ENCODE results near the gene PSAP. TPM values are rescaled to one million over a fixed set of nuclear protein-coding genes. Genes with fewer than 3 reads are reported as not detected.

The PSAP gene
- total RNA-seq, 1 experiment from 2014 or later, result 251 TPM

DNA sequence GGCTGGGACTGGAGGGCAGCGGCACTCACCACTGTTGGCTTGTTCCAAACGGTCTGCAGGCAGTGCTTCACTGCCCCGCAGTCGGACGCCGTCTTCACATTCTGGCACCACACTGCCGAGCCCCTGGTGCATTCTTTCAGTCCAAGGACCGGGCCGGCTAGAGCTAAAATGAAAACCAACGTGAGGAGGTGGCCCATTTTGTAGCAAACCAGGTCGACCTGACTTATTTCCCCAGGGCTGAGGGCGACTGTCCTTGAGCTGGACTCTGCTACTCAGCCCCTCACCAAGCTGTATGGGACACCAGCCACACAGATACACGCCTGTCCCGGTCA is 16.7 kb downstream of the PSAP start:
- H3K9me3 ChIP-seq (replicated peaks), result no peaks in the 10 kb centered on the region
- peaks cover 45% of the 10 kb centered on the region for H3K4me1 ChIP-seq (replicated peaks)
- no peaks in the 10 kb centered on the region for H3K27me3 ChIP-seq (replicated peaks)
- no peak overlapping the region for H3K27ac ChIP-seq
- no peak overlapping the region for H3K4me3 ChIP-seq
- no peak for DNase-seq (ENCODE audit: low read depth in 1 of 2, low spot score in 2 of 2)
- H3K36me3 ChIP-seq, result peaks cover 42% of the 10 kb centered on the region

- Histone ChIP-seq H3K27ac (no peak overlapping the region), H3K4me3 (no peak overlapping the region), H3K4me1 (replicated peaks) (peaks cover 39% of the 10 kb centered on the region), H3K36me3 (peaks cover 48% of the 10 kb centered on the region), H3K27me3 (replicated peaks) (no peaks in the 10 kb centered on the region), H3K9me3 (replicated peaks) (no peaks in the 10 kb centered on the region)
- no peak for DNase-seq (ENCODE audit: low read depth in 1 of 2, low spot score in 2 of 2)
These were observed 17.4 kb downstream of the PSAP start for GRCh38 chr10:71833451-71834342.

- Histone ChIP-seq H3K36me3 (peaks cover 54% of the 10 kb centered on the region), H3K4me1 (replicated peaks) (peaks cover 32% of the 10 kb centered on the region), H3K4me3 (no peak overlapping the region), H3K27ac (no peak overlapping the region), H3K9me3 (replicated peaks) (no peaks in the 10 kb centered on the region), H3K27me3 (replicated peaks) (no peaks in the 10 kb centered on the region)
- no peak for DNase-seq (ENCODE audit: low read depth in 1 of 2, low spot score in 2 of 2)
These were observed 18.1 kb downstream of the PSAP start for GRCh38 chr10:71832967-71833366.

DNA sequence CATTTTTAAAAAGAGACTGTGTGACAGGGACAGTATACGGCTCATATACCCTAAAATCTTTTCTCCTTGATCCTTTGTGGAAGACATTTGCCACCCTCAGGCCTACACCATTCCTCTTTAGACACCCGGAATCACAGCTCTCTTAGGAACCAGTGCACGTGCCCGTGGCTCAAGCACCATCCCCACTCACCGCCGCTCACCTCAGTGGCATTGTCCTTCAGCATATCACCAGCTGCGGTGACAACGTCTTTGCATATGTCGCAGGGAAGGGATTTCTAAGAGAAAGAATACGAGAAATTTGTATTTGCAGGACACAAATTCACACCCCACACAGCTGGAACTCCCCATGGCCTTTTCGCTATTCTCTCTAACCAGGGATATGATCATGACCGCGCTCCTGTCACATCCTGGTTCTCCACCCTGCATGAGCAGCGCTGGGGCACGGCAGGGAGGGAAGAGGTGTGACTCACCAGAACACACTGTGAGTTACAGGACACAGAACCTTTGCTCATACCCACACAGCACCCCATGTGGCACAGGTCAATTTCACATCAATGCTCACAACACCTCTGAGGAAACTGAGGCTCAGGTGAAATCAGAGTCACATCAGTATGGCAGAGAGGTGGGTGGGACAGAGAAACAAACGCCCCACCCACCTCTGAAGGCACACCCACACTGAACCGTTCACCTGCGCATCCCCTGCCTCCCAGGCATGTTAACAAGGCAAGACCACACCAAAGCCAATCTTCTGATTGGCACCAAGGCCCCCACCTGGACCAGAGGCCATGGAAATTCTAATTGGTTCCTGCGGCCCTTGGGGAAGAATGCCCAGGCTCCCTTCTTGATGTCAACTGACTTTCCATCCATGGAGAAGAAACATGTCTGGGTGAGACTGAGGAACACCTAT is 19.2 kb downstream of the PSAP start:
- peaks cover 21% of the 10 kb centered on the region for H3K4me1 ChIP-seq (replicated peaks)
- peaks cover 62% of the 10 kb centered on the region for H3K36me3 ChIP-seq
- no peak overlapping the region for H3K4me3 ChIP-seq
- H3K27me3 ChIP-seq (replicated peaks), result no peaks in the 10 kb centered on the region
- no peaks in the 10 kb centered on the region for H3K9me3 ChIP-seq (replicated peaks)
- no peak for DNase-seq (ENCODE audit: low read depth in 1 of 2, low spot score in 2 of 2)
- no peak overlapping the region for H3K27ac ChIP-seq

GRCh38 chr10:71830726-71831125 is 20.3 kb downstream of the PSAP start:
- Histone ChIP-seq H3K4me3 (no peak overlapping the region), H3K27ac (no peak overlapping the region), H3K27me3 (replicated peaks) (no peaks in the 10 kb centered on the region), H3K36me3 (peaks cover 72% of the 10 kb centered on the region), H3K9me3 (replicated peaks) (no peaks in the 10 kb centered on the region), H3K4me1 (replicated peaks) (peaks cover 9% of the 10 kb centered on the region)
- DNase-seq (ENCODE audit: low read depth in 1 of 2, low spot score in 2 of 2), result no peak

DNA sequence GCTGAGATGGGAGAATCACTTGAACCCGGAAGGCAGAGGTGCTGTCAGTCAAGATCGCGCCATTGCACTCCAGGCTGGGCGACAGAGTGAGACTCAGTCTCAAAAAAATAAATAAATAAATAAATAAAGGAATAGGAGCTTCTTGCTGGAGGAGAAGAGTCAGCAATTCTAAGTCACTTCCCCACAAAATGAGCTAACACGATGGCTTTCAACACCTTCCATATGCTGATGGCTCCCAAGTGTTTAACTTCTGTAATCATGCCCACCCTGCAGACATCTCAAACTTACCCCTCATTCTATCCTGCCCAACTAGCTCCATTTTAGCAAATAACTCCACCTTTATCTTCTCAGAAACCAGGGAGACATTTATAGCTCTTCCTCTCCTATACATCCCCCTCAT is 21.2 kb downstream of the PSAP start:
- Histone ChIP-seq H3K27me3 (replicated peaks) (no peaks in the 10 kb centered on the region), H3K9me3 (replicated peaks) (no peaks in the 10 kb centered on the region), H3K4me1 (replicated peaks) (0 out of 2 replicates have a peak, but pooled peaks cover 4% of the 10 kb centered on the region), H3K27ac (no peak overlapping the region), H3K36me3 (peaks cover 81% of the 10 kb centered on the region), H3K4me3 (no peak overlapping the region)
- DNase-seq (ENCODE audit: low read depth in 1 of 2, low spot score in 2 of 2), result no peak

DNA sequence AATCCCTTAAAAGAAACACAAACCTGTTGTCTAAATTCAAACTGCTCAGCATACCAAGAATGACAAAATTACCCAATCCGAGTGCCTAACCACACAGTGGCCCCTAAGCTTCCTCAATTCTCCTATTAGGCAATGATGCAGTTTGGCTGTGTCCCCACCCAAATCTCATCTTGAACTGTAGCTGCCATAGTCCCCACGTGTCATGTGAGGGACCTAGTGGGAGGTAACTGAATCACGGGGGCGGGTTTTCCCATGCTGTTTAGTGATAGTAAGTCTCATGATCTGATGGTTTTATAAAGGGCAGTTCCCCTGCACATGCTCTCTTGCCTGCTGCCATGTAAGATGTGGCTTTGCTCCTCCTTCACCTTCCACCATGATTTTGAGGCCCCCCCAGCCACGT is 21.9 kb downstream of the PSAP start:
- no peak overlapping the region for H3K27ac ChIP-seq
- no peaks in the 10 kb centered on the region for H3K27me3 ChIP-seq (replicated peaks)
- H3K36me3 ChIP-seq, result peaks cover 88% of the 10 kb centered on the region
- H3K9me3 ChIP-seq (replicated peaks), result no peaks in the 10 kb centered on the region
- H3K4me1 ChIP-seq (replicated peaks), result 0 out of 2 replicates have a peak, but pooled peaks cover 4% of the 10 kb centered on the region
- H3K4me3 ChIP-seq, result no peak overlapping the region
- DNase-seq (ENCODE audit: low read depth in 1 of 2, low spot score in 2 of 2), result no peak

DNA sequence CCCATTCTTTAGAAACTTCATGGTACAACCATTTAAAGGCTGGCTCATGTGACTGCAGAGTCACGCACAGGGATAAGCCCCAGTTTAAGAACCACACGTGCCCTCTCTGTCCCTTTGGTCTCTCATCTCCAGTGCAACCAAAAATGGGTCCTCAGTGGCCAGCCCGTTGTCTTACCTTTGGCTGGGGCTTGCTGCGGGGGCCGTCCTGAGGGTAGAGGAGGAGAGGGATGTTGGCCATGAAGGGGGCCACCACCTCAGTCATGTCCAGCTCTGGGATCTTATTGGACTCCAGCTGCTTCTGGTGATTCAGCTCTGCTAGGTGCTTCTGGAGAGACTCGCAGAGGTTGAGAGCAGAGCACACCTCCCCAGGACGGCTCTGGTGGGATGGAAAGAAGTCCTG is 22.3 kb downstream of the PSAP start:
- DNase-seq (ENCODE audit: low read depth in 1 of 2, low spot score in 2 of 2), result no peak
- H3K4me1 ChIP-seq (replicated peaks), result 0 out of 2 replicates have a peak, but pooled peaks cover 4% of the 10 kb centered on the region
- H3K27me3 ChIP-seq (replicated peaks), result no peaks in the 10 kb centered on the region
- no peaks in the 10 kb centered on the region for H3K9me3 ChIP-seq (replicated peaks)
- H3K36me3 ChIP-seq, result peaks cover 89% of the 10 kb centered on the region
- no peak overlapping the region for H3K27ac ChIP-seq
- H3K4me3 ChIP-seq, result no peak overlapping the region

DNA sequence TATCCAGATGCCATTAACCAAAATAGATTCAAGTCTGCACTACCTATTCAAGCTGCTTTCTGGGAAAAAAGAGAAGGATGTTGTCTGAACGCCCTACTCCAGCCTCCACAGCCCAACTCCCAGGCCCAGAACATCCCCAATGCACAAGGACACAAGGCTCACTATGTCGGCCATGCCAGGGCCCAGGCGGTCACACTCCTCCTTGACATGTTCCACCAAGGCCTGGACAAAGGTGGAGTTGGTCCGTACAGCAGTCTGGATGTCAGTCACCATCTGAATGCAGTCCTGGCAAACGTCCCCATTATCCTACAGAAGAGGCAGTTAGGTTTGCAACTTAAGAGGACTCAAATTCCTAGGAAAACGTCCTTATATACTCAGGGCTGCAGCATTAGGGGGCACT is 23.2 kb downstream of the PSAP start:
- 0 out of 2 replicates have a peak, but pooled peaks cover 4% of the 10 kb centered on the region for H3K4me1 ChIP-seq (replicated peaks)
- no peaks in the 10 kb centered on the region for H3K27me3 ChIP-seq (replicated peaks)
- H3K27ac ChIP-seq, result no peak overlapping the region
- DNase-seq (ENCODE audit: low read depth in 1 of 2, low spot score in 2 of 2), result no peak
- no peak overlapping the region for H3K4me3 ChIP-seq
- H3K36me3 ChIP-seq, result peaks cover 92% of the 10 kb centered on the region
- no peaks in the 10 kb centered on the region for H3K9me3 ChIP-seq (replicated peaks)

DNA sequence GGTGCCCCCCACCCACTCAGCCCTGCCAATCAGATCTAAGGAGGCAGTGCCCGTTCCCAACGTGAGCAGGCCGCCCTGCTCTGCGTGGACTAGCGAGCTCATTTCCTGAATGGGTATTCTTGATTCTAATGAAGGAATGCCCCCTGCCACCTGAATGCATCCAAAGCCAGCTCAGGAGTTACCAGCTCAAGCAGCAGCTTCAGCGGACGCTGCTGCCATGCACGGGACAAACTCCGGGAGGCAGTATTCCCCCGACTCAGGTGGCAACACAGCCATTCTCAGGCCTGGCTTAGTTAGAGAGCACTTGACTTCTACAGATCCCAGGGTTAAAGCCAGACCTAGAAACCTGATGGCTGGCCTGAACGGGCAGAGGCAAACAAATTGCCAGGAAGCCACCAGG is 25.8 kb downstream of the PSAP start:
- peaks cover 93% of the 10 kb centered on the region for H3K36me3 ChIP-seq
- no peak for DNase-seq (ENCODE audit: low read depth in 1 of 2, low spot score in 2 of 2)

DNA sequence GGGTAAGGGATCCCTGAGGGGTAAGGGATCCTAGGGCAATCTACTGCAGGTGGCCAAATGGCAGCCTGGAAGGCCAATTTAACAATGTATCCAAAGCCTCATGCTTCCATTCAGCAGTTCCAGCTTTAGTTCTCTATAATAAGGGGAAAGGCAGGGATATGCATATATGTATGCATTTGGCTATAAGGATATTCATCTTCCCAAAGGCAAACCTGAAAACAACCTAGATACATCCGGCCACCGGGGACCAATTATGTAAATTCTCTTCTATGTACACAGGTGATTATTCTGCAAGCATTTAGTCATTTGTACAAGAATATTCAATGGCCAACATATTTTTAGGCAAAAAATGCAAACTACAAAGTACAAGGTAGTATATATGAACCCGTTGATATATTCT is 26.7 kb downstream of the PSAP start:
- Histone ChIP-seq H3K9me3 (replicated peaks) (no peaks in the 10 kb centered on the region), H3K27me3 (replicated peaks) (no peaks in the 10 kb centered on the region), H3K27ac (no peak overlapping the region), H3K4me1 (replicated peaks) (no peaks in the 10 kb centered on the region), H3K4me3 (no peak overlapping the region), H3K36me3 (peaks cover 93% of the 10 kb centered on the region)
- no peak for DNase-seq (ENCODE audit: low read depth in 1 of 2, low spot score in 2 of 2)

More for the DNA sequence above, 25.8 kb downstream of the PSAP start:
- Histone ChIP-seq H3K27ac (no peak overlapping the region), H3K4me3 (no peak overlapping the region), H3K9me3 (replicated peaks) (no peaks in the 10 kb centered on the region), H3K4me1 (replicated peaks) (no peaks in the 10 kb centered on the region), H3K27me3 (replicated peaks) (no peaks in the 10 kb centered on the region)

DNA sequence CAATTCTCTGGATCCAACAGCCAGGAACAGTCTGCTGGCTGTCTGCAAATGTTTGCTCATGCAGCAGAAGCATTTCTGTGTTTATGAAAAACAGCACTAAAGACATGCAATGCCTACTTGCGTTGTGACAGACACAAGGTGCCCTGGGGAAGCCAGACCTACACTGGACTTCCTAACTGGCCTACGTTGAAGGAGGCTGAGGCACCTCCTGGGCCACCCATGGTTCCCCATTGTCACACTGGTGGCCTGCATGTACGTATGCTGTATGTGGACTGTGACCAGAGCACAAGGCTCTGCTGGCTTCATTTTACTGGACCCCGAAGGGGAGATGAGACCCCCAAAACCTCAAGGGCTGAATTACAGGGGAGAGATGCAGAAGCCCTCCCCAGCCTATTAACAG is 27.7 kb downstream of the PSAP start:
- peaks cover 93% of the 10 kb centered on the region for H3K36me3 ChIP-seq

DNA sequence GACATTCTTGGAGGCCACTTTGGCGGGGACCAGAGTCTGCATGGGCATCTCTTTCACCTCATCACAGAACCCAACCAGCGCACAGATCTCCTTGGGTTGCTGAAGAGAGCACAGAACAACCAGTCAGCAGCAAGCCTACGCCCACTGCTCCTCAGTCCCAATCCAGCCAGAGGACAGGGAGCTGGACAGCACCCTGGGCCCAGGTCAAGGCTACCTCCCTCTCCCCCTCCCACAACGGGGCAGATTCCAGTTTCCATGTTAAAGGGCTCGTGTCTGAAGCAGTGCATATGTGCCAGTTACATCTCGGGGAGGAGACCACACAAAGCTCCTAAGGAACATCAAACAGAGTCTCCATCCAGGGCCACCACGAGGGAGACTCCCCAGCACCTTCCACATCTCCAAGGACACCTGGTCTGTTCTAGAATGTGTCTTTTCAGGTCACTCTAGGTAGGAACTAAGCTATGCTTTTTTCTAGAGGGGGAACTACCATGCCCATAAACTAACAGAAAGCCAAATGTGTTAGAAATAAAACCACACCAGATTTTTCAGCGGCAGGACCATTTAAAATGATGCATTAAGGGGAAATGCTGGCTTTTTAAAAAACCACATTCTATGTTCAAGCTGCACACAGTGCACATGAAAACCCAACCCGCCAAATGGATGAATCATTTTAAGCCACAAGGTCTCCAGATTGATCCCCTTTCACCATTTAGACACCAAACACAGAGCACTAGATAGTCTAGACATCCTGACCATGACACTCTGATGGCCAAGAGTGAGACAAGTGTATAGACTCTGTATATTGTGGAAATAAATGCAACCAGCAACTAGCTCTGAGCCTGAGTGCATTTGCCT is 28.9 kb downstream of the PSAP start:
- no peaks in the 10 kb centered on the region for H3K27me3 ChIP-seq (replicated peaks)
- H3K4me1 ChIP-seq (replicated peaks), result no peaks in the 10 kb centered on the region
- no peak overlapping the region for H3K27ac ChIP-seq
- no peaks in the 10 kb centered on the region for H3K9me3 ChIP-seq (replicated peaks)
- no peak overlapping the region for H3K4me3 ChIP-seq
- DNase-seq (ENCODE audit: low read depth in 1 of 2, low spot score in 2 of 2), result no peak
- H3K36me3 ChIP-seq, result peaks cover 93% of the 10 kb centered on the region

More for the DNA sequence above, 27.7 kb downstream of the PSAP start:
- H3K27me3 ChIP-seq (replicated peaks), result no peaks in the 10 kb centered on the region
- H3K4me1 ChIP-seq (replicated peaks), result no peaks in the 10 kb centered on the region
- no peak overlapping the region for H3K27ac ChIP-seq
- no peaks in the 10 kb centered on the region for H3K9me3 ChIP-seq (replicated peaks)
- no peak for DNase-seq (ENCODE audit: low read depth in 1 of 2, low spot score in 2 of 2)
- H3K4me3 ChIP-seq, result no peak overlapping the region

Data from SJSA1 (cell line).